HG02642 (cell line): Measurements from ENCODE around the gene VIT.
"Not testable (repeated sequence)": the region's sequence is repeated elsewhere in the genome, so short reads cannot be mapped to it uniquely, and the experiment has no call there.

ENCODE experiments used
- ATAC-seq: cut with Tn5 transposase; IDR thresholded peaks from one replicate; pipeline ENCODE4 v1.9.1; 2021; ENCODE audit warnings: mild to moderate bottlenecking; ENCODE audit not compliant: unreplicated experiment, poor library complexity

VIT gene

DNA sequence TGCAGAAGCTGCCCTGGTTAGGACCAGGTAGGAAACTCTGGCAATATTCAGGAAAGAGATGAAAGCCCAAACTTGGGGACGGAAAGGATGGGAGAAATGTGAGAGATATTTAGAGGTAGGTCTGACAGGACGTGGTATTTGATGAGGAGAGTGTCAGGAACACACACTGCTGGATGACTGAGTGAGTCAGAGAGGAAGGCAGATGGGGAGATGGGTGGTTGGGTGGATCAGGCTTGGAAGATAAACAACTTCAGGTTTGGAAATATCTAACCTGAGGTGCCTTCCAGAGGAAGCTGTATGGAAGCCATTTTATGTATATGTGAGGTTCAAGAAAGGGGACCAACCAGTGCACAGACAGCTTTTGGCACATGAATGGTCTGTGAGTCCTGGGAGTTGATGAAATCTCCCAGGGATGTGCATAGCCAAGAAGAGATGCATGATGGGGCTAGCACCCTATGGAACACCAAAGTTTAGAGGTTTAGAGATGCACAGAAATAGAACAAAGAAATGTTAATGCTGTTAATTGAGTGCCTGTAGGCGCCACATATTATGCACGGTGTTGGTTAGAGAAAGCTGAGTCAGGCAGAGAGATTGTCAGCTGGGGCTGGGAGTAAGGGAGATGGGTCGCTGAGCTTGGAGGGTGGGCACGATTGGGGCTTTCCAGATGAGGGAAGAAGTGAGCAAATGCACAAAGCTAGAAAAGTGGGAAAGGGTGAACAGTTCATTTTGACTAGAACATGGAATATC, 101.0 kb downstream of the VIT start:
- ATAC-seq: no peak

DNA sequence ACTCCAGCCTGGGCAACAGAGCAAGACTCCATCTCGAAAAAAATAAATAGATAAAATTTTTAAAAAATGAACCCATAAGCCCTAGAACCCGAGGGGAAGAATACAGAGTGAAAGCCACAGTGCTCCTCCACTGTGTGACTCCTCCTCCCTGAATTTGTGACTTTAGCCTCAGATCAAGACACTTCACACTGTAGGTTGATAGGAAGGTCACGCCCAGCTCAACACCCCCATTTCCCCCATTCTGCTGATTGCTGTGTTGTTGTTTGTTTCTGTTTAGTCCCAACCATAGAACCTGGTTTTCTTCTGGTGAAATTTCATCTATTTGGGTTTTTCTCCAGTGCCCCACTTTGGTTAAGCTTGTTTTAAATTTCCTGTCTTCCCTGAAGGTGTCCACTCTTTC, 102.2 kb downstream of the VIT start:
- ATAC-seq: no peak

DNA sequence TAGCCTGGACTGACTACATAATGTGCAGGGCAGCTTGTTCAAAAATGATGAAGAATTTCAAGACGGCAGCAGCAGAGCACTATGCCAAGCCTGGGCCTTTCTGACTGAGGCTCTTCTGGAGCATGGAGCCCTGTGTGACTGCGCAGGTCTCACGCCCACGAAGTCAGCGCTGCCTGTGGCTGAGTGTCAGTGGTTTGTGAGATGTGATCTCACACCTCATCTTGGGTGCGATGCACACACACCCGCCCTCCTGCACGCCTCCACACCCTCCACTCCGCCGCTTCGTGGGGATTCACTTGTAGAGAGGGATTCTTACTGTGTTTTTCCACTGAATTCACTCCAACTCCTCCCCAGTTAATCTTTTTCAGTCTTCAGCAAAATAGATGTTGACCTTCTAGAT, 103.9 kb downstream of the VIT start:
- no peak for ATAC-seq

DNA sequence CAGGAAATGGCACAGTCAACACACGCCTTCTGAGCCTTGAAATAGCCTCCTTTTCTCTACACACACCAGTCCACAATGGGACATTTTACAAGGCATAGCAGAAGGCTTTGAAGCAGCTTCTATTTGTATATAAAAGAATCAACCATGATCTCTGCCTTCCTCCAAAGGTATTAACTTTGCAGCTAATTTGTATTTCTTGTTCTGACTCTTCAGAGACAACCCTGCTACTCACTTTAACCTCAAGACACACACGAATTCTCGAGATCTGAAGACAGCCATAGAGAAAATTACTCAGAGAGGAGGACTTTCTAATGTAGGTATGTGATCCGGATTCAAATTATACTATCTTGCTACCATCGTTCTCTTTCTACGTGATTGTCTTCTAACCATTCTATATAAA, 104.6 kb downstream of the VIT start:
- ATAC-seq: no peak

DNA sequence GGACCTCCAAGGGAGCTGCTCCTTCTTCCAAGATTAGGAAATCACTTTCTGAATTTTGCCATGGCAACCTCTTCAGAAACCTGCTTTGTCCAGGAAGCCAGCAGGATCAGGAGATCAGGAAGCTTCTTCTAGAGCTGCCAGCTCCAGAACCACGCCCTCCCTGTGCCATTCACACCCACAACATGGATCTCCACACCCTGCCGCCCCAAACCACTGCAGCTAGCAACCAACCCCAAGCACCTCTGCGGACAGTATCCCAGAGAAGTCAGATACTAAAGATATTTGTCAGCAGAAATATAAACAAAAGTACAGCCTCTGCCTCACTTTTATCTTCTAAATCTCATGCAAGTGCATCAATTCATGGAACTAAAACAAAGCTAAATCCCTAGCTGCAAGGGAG, 106.4 kb downstream of the VIT start:
- ATAC-seq: no peak

DNA sequence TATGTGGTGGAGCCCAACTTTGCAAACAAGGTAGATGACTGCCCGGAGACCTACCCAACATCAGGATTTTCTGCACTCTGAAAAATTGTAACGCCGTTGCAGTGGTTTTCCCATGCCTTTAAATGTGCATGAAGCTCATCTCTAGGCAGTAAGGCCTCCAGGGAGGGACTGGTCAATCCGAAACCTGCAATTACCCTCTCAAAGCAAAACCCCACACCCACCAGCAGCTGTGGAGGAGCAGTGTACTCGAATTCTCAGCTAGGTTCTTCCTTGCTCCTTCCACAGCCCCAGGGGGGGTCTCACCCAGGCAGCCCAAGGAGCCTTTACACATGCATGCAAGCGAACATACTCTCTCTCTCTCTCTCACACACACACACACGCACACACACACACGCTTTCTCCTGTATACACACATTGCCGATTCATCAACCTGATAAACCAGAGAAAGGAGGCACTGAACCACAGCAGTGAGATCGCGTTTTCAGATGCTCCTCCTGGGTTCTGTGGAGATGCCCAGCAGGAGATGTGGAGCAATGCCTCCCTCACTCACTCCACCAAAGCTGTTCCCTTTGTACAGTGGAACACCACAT, 109.2 kb downstream of the VIT start:
- no peak for ATAC-seq

DNA sequence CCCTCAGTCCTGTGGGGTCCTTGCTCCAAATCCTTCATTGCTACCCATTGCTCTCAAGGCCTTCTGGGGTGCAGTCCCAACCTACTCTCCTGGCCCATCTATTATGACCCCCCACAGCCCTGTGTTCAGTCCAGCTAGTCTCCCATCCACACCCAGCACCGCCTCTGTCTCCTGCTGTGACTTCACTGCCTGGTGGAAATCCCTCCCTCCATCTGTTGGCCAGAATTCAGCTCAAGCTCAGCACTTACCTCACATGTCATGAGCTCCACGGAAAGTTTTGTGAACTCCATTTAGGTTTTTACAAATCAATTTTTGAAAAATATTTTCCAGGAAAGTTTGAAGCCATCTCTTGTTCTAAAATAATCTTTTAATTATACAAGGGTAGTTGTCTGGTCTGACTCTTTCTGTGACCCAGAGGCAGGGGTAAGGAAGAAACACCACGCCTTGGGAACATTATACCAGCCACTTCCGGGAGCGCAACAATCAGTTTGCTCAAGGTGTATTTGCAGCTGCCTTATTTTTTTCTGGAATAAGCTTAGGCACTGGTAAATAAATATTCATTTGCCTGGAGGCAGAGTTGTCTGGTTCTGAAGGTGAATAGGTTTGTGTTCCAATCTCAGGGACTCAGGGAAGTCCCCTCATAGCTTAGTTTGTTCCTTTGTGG, 110.8 kb downstream of the VIT start:
- no peak for ATAC-seq

DNA sequence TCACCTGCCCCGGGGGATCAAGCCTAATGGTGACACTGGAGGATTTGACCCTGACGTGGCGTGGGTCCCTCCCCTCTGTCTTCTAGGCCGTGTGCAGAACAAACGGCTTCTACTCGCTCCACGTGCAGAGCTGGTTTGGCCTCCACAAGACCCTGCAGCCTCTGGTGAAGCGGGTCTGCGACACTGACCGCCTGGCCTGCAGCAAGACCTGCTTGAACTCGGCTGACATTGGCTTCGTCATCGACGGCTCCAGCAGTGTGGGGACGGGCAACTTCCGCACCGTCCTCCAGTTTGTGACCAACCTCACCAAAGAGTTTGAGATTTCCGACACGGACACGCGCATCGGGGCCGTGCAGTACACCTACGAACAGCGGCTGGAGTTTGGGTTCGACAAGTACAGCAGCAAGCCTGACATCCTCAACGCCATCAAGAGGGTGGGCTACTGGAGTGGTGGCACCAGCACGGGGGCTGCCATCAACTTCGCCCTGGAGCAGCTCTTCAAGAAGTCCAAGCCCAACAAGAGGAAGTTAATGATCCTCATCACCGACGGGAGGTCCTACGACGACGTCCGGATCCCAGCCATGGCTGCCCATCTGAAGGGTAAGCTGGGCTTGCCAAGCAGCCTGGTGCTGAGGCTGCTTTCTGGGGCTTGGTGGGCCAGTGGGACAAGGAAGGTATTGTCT, 112.0 kb downstream of the VIT start:
- no peak for ATAC-seq

DNA sequence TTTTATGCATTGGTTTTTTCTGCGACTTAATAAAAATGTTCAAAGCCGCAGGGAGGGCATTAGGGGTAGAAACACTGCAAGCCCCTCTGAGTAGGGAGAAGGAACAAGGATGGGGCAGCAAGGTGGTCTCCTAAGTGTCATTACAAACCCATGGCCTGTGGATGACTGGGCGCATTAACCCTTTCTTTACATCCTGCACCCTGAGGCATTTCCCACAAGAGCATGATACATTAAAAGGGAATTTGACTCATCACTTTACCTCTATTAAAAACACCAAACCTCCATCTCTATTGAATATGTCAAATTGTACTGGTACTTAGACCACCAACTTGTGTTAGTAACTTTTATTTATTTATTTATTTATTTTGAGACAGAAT, 112.5 kb downstream of the VIT start:
- ATAC-seq: no peak

DNA sequence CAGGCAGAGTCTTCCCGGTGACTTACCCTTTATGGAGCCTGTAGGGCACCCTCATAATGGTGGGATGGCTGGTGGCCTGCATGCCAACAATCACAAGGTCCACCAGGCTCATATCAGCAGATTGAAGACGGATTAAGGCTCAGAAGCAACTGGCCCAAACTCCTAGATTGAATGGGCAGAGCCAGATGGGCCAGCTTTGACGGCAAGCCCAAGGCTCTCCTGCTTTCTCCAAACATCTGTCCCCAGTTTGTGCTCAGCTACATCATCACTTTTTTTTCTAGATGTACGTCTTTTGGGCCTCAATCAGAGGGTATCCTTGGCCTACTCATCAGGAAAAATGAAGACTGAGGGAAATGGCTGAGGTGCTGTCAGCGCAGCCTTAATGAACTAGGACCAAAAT, 114.6 kb downstream of the VIT start:
- ATAC-seq: no peak

DNA sequence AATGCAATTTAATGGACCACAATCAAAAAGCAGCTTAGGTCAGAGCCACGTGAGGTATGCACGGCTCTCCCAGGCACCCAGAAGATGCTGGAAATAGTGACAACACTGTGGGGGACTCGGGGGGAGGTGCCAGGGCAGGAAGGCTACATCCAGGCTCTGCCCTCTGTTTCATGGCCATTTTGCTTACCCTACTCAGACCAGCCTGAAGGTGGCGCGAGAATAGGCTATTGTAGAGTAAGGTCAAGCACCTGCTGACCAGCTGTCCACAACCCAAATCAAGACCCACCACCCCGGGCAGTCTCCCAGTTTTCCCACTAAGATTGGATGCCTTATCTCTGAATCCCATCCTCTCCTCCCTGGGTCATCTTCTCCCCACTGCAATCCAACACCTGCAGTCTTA, 115.7 kb downstream of the VIT start:
- ATAC-seq: no peak

DNA sequence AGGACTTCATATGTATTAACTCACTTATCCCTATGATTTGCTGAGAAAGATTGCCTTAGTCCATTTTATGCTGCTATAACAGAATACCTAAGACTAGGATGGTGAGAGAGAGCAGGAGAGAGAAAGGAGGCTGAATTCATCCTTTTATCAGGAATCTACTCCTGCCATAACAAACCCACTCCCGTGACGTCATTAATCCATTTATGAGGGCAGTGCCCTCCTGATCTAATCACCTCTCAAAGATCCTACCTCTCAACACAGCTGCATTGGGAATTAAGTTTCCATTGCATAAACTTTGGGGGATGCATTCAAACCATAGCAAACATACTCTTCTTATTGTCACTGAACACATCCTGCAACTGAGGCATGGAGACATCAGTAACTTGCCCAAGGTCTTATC, 122.0 kb downstream of the VIT start:
- no peak for ATAC-seq

DNA sequence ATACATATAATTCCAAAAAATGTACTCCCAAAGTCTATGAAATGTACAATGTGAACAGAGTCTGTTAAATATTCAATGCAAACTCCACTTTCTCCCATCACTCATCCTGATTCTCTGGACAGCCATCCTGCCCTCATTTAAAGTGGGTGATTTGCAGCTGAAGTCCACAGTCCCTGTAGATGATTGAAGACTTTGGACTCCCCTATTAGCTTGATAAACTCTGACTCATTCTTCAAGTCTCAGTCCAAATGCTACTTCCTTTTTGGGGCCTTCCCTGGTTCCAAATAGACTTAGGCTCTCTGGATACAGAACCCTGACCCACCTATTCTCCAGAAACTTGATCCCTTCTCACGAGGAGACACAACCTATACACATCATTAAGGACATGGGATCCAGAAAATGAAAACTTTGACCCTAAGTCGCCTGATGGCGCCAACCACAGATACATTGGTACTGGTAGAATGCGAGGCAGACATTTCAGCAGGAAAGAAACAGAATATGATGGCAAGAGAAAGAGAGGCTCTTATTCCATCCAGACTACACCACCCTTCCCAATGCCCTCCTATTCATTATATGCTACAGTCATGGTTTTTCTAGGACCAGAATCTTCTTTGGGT, 122.7 kb downstream of the VIT start:
- no peak for ATAC-seq

DNA sequence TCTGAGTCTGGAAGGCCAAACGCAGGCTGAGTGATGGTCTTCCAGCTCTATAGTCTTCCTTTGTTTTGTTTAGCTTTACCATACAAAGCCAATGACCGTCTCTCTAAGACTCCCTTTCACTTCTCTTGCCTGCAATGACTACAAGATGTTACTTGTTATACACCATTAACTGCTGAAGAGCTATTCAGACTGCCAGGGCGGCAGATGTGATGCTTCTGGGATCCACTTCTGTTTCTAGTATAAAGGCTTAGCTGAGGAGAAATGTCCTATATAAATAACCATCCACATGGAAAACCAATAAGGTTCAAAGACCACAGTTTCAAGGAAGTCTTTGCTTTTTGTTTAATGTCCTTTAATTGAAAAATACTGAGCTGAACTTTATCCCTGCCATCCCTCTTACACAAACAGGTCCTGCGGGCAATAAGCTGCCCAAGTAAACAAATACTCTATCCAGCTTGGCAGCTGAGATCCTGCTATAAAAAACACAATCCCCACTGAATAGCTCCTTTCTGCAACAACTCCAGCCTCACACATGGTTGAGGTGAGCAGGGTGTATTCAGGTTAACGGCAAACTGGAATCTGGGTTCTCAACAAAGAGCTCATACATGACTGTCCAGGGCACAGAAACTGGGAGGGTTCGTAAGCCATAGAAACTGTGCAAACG, 124.6 kb downstream of the VIT start:
- ATAC-seq: no peak

DNA sequence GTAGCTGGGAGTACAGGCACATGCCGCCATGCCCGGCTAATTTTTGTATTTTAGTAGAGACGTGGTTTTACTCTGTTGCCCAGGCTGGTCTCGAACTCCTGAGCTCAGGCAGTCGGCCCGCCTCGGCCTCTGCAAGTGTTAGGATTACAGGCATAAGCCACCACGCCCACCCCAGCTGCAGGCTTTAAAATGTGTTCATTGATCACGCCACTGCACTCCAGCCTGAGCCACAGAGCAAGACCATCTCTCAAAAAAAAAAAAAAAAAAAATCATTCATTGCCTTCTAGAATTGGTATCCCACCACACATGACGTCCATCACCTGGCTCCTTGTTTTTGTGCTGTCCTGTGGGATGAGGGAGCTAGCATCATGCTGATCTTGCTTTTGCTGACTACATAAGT, 127.4 kb downstream of the VIT start:
- ATAC-seq: no peak

DNA sequence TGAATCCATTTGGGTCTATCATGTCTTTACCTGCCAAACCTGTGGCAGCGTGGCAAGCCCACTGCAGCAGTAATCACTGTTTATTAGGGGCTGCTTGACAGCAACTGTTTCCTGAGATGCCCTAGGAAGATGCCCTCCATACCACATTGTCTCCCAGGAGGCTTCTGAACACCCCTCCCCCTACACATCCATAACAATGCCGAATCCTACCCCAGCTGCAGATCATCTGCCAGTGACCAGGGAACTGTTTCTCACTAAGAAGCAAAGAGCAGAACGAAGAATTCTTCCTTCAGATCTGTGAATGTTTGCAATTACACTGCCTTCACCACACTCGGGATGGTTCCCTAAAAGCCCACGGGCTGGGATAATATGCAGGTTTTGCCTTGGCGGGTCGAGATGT, 127.8 kb downstream of the VIT start:
- ATAC-seq: no peak

DNA sequence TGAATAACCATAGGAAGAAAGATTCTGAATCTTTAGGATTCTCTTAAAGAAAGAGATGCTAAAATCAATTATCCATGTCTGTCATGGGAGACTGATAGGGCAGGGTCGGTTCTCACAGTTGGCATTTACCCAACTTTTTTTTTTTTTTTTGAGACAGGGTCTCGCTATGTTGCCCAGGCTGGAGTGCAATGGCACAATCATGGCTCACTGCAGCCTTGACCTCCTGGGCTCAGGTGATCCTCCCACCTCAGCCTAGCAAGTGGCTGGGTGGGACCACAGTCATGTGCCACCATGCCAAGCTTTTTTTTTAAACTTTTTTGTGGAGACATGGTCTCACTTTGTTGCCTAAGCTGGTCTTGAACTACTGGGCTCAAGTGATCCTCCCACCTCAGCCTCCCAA, 128.2 kb downstream of the VIT start:
- ATAC-seq: not testable (repeated sequence)

DNA sequence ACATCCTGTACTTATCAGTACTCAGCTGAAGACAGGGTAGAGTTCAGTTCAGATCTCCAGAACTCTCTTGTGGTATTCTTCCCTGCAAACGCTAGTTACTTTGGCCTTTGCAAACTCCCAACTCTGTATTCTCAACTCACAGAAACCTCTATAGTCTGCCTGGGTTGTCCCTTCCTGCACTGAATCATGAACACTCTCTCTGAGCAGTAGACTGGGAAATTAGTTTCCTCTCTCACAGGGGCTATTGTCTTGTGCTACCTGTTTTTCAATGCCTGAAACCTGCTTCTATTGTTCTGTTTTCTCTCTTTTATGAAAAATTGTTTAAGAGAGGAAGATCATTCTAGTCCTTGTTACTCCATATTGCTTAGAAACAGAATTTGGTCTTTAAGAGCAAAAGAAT, 134.7 kb downstream of the VIT start:
- ATAC-seq: no peak

DNA sequence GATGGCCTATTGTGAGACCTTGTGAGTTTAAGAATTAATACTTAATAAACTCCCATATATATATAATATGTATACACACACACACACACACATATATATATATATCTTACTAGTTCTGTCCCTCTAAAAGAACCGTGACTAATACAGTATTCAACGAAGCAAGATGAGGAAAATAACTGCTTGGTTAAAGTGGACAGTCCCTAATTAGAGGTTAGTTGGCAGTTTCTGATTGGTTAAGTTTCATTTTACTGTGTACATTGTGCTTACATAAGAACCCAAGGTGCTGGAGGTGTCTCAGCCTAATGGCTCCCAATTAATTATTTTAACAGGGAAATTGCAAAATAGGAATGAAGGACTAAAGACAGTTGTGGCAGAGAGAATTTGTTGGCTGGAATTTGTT, 137.7 kb downstream of the VIT start:
- ATAC-seq: no peak

DNA sequence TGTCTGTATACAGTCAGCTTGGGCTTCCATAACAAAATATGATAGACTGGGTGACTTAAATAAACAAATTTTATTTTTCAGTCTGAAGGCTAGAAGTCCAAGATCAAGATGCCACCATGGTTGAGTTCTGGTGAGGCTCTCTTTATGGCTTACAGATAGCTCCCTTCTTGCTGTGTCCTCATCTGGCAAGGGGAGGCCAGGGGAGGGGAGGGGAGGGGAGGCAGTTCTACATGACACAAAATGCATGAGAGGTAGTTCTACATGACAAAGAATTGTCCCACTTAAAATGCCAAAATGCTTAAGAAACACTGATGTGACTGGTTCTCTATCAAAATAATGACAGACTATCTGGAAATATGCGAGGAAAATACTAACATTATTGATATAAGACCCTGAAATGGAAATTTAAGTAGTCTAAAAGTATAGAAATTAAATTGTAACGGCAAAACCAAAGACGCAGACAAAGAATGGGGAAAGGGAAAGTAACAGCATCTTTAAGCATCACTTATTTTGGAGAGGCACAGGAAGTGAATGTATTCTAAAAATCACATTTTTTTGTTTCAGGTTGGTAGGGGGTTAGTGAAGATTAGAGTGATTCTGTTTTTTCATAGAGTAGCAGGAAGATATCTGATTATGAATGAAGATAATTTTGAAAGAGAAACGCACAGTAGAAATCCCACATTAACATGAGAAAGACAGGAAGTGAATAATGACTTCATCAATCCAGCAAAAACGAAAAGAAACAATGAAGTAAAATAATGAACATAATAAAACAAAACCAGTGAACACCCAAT, 138.4 kb downstream of the VIT start:
- ATAC-seq: no peak
